ENCODE measurements around the gene VPS13A. TPM values are rescaled to one million over a fixed set of nuclear protein-coding genes. Genes with fewer than 3 reads are reported as not detected.
"Not testable (repeated sequence)": the region's sequence is repeated elsewhere in the genome, so short reads cannot be mapped to it uniquely, and the experiment has no call there.

The VPS13A gene
- total and polyA plus RNA-seq, 8 donors, result 7.4 to 19.1 (median 15.6) TPM

DNA sequence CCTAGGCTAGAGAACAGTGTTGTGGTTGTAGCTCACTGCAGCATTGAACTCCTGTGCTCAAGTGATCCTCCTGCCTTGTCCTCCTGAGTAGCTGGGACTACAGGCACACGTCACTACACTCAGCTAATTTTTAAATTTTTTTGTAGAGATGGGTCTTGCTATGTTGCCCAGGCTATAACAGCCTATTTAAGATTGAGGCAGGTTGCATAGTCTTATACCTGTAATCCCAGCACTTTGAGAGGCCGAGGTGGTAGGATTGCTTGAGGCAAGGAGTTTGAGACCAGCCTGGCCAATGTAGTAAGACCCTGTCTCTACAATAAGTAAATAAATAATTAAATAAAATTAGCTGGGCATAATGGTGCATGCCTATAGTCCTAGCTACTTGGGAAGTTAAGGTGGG lies 79.9 kb downstream of the VPS13A start:
- intact Hi-C loops (cut with DNase I), result no loop called here
- Histone ChIP-seq H3K36me3 (peaks cover 0 to 9% (median 0%) of the 10 kb centered on the region in 3 donors), H3K9me3 (no peaks in the 10 kb centered on the region), H3K4me3 (no peak overlapping the region), H3K4me1 (no peaks in the 10 kb centered on the region), H3K27me3 (no peaks in the 10 kb centered on the region), H3K27ac (no peak overlapping the region)
- FAIRE-seq (no peak), DNase-seq (no peak), ATAC-seq (no peak)
- TF ChIP-seq, protein P1, sequence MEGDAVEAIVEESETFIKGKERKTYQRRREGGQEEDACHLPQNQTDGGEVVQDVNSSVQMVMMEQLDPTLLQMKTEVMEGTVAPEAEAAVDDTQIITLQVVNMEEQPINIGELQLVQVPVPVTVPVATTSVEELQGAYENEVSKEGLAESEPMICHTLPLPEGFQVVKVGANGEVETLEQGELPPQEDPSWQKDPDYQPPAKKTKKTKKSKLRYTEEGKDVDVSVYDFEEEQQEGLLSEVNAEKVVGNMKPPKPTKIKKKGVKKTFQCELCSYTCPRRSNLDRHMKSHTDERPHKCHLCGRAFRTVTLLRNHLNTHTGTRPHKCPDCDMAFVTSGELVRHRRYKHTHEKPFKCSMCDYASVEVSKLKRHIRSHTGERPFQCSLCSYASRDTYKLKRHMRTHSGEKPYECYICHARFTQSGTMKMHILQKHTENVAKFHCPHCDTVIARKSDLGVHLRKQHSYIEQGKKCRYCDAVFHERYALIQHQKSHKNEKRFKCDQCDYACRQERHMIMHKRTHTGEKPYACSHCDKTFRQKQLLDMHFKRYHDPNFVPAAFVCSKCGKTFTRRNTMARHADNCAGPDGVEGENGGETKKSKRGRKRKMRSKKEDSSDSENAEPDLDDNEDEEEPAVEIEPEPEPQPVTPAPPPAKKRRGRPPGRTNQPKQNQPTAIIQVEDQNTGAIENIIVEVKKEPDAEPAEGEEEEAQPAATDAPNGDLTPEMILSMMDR (IDR thresholded peaks at IDR 0.05), result no peak
- 96 to 97% methylated on average over 2 of the region's 2 CpGs for WGBS, 2 donors

DNA sequence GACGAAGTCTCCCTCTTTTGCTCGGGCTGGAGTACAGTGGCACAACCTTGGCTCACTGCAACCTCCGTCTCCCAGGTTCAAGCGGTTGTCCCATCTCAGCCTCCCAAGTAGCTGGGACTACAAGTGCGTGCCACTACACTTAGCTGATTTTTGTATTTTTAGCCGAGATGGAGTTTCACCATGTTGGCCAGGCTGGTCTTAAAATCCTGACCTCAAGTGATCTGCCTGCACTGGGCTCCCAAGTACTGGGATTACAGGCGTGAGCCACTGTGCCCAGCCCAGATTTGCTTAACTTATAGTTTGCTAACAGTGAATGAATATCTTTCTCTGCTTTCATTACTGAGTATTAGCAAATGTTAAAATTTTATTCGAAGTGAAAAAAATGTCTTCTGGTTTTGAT lies 84.3 kb downstream of the VPS13A start:
- no peak overlapping the region for H3K27ac ChIP-seq
- peaks cover 0 to 5% (median 0%) of the 10 kb centered on the region in 4 donors for H3K9me3 ChIP-seq

DNA sequence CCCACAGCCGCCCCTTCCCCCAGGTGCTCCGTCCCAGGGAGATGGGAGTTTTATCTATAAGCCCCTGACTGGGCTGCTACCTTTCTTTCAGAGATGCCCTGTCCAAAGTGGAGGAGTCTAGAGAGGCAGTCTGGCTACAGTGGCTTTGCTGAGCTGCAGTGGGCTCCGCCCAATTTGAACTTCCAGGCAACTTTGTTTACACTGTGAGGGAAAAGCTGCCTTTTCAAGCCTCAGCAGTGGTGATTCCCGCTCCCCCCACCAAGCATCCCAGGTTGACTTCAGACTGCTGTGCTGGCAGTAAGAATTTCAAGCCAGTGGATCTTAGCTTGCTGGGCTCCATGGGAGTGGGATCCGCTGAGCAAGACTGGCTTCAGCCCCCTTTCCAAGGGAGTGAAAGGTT lies 90.4 kb downstream of the VPS13A start:
- H3K4me3 ChIP-seq; ATAC-seq; H3K36me3 ChIP-seq; H3K27ac ChIP-seq; intact Hi-C loops (cut with DNase I); H3K9me3 ChIP-seq; H3K4me1 ChIP-seq; DNase-seq; H3K27me3 ChIP-seq; FAIRE-seq: not testable (repeated sequence)
- 96 to 97% methylated on average over 5 of the region's 5 CpGs for WGBS, 2 donors

More for the DNA sequence above, 84.3 kb downstream of the VPS13A start:
- no peaks in the 10 kb centered on the region for H3K27me3 ChIP-seq
- no peaks in the 10 kb centered on the region for H3K4me1 ChIP-seq
- WGBS, 2 donors, result 96 to 98% methylated on average over 8 of the region's 8 CpGs
- no peak overlapping the region for H3K4me3 ChIP-seq
- TF ChIP-seq, protein P1 (IDR thresholded peaks at IDR 0.05), result no peak
- H3K36me3 ChIP-seq, result peaks cover 0 to 9% (median 0%) of the 10 kb centered on the region in 3 donors
- DNase-seq (no peak), ATAC-seq (no peak), FAIRE-seq (no peak)
- intact Hi-C loops (cut with DNase I), result no loop called here

DNA sequence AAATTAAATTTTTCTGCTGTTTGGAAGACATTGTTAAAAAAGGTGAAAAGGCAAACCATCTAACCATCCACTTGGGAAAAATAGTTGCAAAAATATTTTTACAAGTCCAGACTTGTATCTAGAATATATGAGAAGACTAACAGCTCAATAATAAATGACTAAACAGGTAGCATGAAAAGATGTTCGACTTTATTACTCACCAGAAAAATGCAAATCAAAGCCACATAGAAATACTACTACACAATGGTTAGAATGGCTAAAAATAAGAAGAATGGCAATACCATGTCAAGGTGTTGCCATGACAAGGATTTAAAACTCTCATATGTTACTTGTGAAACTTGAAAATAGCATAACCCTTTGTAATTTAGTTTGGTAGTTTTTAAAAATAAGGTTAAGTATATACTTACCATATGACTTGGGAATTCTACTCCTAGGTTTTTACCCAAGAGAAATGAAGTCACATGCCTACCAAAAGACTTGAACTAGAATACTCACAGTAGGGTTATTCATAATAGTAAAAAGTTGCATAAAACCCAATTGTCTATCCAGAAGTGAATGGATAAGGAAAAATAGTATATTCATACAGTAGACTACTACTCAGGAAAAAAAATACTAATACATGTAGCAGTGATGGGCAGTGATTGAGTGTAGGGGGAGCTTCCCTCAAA lies 93.8 kb downstream of the VPS13A start:
- 85 to 87% methylated on average over 1 of the region's 1 CpG for WGBS, 2 donors
- FAIRE-seq (no peak), DNase-seq (no peak), ATAC-seq (no peak)
- TF ChIP-seq, protein P1 (IDR thresholded peaks at IDR 0.05), result no peak
- Histone ChIP-seq H3K27me3 (no peaks in the 10 kb centered on the region), H3K36me3 (no peaks in the 10 kb centered on the region), H3K4me1 (no peaks in the 10 kb centered on the region), H3K4me3 (no peak overlapping the region), H3K9me3 (no peaks in the 10 kb centered on the region), H3K27ac (no peak overlapping the region)
- intact Hi-C loops (cut with DNase I), result no loop called here

DNA sequence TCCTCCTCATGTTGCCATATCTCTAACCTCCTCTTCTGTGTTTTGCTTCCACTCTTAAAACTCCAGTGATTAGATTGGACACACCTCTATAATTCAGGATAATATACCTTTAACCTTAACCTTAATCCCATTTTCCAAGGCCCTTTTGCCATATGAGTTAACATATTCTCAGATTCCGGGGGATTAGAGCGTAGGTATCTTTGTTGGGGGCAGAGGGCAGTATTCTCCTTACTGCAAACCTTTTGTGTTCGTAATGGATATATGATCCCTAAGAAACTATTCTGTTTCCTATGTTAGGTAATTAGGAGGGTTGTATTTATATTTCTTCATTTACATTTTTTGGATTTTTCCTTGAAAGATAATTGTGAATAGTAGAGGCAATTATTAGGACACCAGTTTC lies 99.5 kb downstream of the VPS13A start:
- FAIRE-seq, result no peak
- 78 to 98% methylated on average over 3 of the region's 3 CpGs for WGBS, 2 donors
- Histone ChIP-seq H3K4me1 (no peaks in the 10 kb centered on the region), H3K27me3 (no peaks in the 10 kb centered on the region), H3K27ac (no peak overlapping the region), H3K36me3 (no peaks in the 10 kb centered on the region), H3K4me3 (no peak overlapping the region), H3K9me3 (no peaks in the 10 kb centered on the region)
- no peak for DNase-seq
- TF ChIP-seq, protein P1 (IDR thresholded peaks at IDR 0.05), result no peak
- no peak for ATAC-seq
- intact Hi-C loops (cut with DNase I), result no loop called here

All from pancreas (tissue), 10 donors.